HG03342 (cell line): Measurements from ENCODE around the gene PLCD1.
A peak's percentile ranks its signal among the peaks of the same experiment; 100 is the strongest.

Experiments used
- ATAC-seq: cut with Tn5 transposase; IDR thresholded peaks from one replicate; pipeline ENCODE4 v1.9.1; 2021; ENCODE audit warnings: mild to moderate bottlenecking, moderate library complexity; ENCODE audit not compliant: unreplicated experiment

The PLCD1 gene

GRCh38 chr3:37968199-37968598, 61.2 kb downstream of the PLCD1 start:
- no peak for ATAC-seq

DNA sequence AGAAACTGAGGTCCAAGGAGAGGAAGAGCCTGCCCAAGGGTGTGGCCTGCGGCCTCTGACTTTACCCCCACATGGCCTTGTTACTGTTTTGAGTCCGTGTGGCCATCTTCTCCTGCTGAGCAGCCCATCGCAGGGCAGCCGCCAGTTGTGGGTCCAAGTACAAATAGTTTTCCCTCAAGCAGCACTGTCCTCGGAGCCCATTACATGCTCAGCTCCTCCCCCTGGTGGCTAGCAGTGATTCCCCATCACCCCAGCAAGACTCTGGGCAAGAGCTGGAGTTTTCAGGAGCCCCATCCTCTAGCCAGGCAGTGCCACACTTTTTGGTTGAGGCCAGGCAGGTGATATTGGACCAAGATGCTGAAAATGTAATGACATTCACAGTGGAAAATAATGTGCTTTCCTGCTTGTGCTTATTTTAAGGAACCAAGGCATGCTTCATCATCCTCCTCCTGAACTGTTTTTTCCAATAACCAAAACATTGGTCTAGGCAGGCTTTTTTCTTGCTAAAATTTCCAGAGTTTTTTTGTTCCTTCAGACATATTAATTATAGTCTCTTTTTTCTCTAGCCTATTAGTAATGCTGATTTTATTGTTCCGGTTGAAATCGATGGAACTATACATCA, 62.1 kb downstream of the PLCD1 start:
- peak; percentile 83 for ATAC-seq

GRCh38 chr3:37964716-37965115, 64.7 kb downstream of the PLCD1 start:
- ATAC-seq = no peak

DNA sequence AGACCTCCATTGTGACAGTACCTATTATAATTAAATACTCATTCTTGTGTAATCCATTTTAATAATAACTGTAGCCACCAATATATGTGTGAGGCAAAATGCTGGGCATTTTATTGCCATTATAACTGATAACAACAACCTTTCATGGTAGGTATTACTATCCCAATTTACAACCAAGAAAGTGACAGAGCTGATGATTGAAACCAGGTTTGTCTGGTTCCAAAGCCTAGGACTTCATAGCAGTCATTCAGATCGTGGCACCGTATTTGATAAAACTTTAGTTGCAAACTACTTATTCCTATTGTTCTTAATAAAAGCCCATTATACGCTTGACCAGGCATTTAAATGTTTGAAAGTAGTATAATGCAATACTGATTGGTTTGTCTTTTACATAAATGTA, 65.3 kb downstream of the PLCD1 start:
- no peak for ATAC-seq

- ATAC-seq = no peak
These were observed 65.8 kb downstream of the PLCD1 start for GRCh38 chr3:37963635-37964034.

GRCh38 chr3:37963016-37963415, 66.4 kb downstream of the PLCD1 start:
- ATAC-seq = no peak

GRCh38 chr3:37961622-37962431, 67.6 kb downstream of the PLCD1 start:
- no peak for ATAC-seq

- ATAC-seq = no peak
These were observed 71.9 kb downstream of the PLCD1 start for GRCh38 chr3:37957539-37957936.
